Liver (tissue), 5 donors: Measurements from ENCODE around the gene DPP7. TPM values are rescaled to one million over a fixed set of nuclear protein-coding genes. Genes with fewer than 3 reads are reported as not detected.

ENCODE experiments used
- polyA plus RNA-seq, 2 donors: library from polyadenylated mRNA; stranded (reverse) in 1 of 2; unstranded in 1 of 2; fragments of 200-250 nt in 1 of 2; fragments of >200 nt in 1 of 2; fragmentation: Nextera tagmentation in 1 of 2; extraction: Ambion mirVana in 1 of 2; gene quantifications; one replicate each; pipeline versions ENCODE4 v1.2.1 to v1.2.3, GENCODE V29; 2013 to 2015
- small RNA-seq: library from RNA; depleted of rRNA; stranded (forward); fragments of <200 nt; gene quantifications from one replicate; pipeline ENCODE3, GENCODE V24; 2014
- total RNA-seq, 2 donors: library from RNA; depleted of rRNA; stranded (reverse); fragments of >200 nt; gene quantifications; one replicate each; pipeline ENCODE4 v1.2.3, GENCODE V29; 2014
- donor health status: healthy.
- donor health status: healthy.
- donor health status: healthy.

The DPP7 gene
- total and polyA plus RNA-seq, 4 donors = 25.0 to 71.1 (median 50.7) TPM

Small RNAs within 50 kb of the gene (small RNA-seq; reads per million reads assigned to genes)
- gene RF00153 = not detected

Other genes with a start within 250 kb of the DPP7 start
Only the 30 nearest of the 33 such genes appear.
- gene FBXW5, start 170.0 kb downstream of the DPP7 start, total RNA-seq = 100 to 1,000 TPM in 1 of 2 donors, 10 to 100 TPM in 1; 64.0 to 163 TPM
- 100 to 1,000 TPM in 1 of 2 donors, 10 to 100 TPM in 1; 87.1 to 130 TPM for gene FBXW5, start 170.0 kb downstream of the DPP7 start, polyA plus RNA-seq
- gene C8G, start 169.5 kb downstream of the DPP7 start, total RNA-seq = 100 to 1,000 TPM in 1 of 2 donors, 10 to 100 TPM in 1; 25.1 to 323 TPM
- 1,000 to 10,000 TPM in 1 of 2 donors, 100 to 1,000 TPM in 1; 892 to 1,117 TPM for gene C8G, start 169.5 kb downstream of the DPP7 start, polyA plus RNA-seq
- 1 to 10 TPM; 2.3 to 5.2 TPM for gene LCN12, start 162.5 kb downstream of the DPP7 start, total RNA-seq
- 10 to 100 TPM in 1 of 2 donors, 1 to 10 TPM in 1; 7.3 to 12.2 TPM for gene LCN12, start 162.5 kb downstream of the DPP7 start, polyA plus RNA-seq
- 1 to 10 TPM in 1 of 2 donors, under 1 TPM in 1; 0.23 to 5.4 TPM for gene PTGDS, start 137.2 kb downstream of the DPP7 start, total RNA-seq
- gene PTGDS, start 137.2 kb downstream of the DPP7 start, polyA plus RNA-seq = 10 to 100 TPM in 1 of 2 donors, 1 to 10 TPM in 1; 7.4 to 15.2 TPM
- gene LCNL1, start 131.7 kb downstream of the DPP7 start, total RNA-seq = under 1 TPM in 1 of 2 donors, not detected in 1; 0.08 TPM
- under 1 TPM in 1 of 2 donors, not detected in 1; 0.01 TPM for gene LCNL1, start 131.7 kb downstream of the DPP7 start, polyA plus RNA-seq
- 1 to 10 TPM; 7.3 to 9.0 TPM for gene PAXX, start 122.3 kb downstream of the DPP7 start, total RNA-seq
- gene PAXX, start 122.3 kb downstream of the DPP7 start, polyA plus RNA-seq = 10 to 100 TPM; 29.4 to 34.1 TPM
- under 1 TPM; 0.33 to 0.42 TPM for gene CLIC3, start 118.2 kb downstream of the DPP7 start, total RNA-seq
- under 1 TPM; 0.38 to 0.83 TPM for gene CLIC3, start 118.2 kb downstream of the DPP7 start, polyA plus RNA-seq
- gene ABCA2, start 86.5 kb downstream of the DPP7 start, total RNA-seq = 10 to 100 TPM in 1 of 2 donors, 1 to 10 TPM in 1; 2.9 to 15.2 TPM
- gene ABCA2, start 86.5 kb downstream of the DPP7 start, polyA plus RNA-seq = 10 to 100 TPM in 1 of 2 donors, 1 to 10 TPM in 1; 9.5 to 15.1 TPM
- under 1 TPM; 0.37 to 0.67 TPM for gene FUT7, start 82.6 kb downstream of the DPP7 start, total RNA-seq
- gene FUT7, start 82.6 kb downstream of the DPP7 start, polyA plus RNA-seq = under 1 TPM in 1 of 2 donors, not detected in 1; 0.14 TPM
- 1 to 10 TPM; 2.7 to 5.6 TPM for gene NPDC1, start 68.6 kb downstream of the DPP7 start, total RNA-seq
- 10 to 100 TPM in 1 of 2 donors, 1 to 10 TPM in 1; 9.0 to 14.5 TPM for gene NPDC1, start 68.6 kb downstream of the DPP7 start, polyA plus RNA-seq
- under 1 TPM; 0.09 to 0.25 TPM for gene ENTPD2, start 60.7 kb downstream of the DPP7 start, total RNA-seq
- under 1 TPM; 0.17 to 0.40 TPM for gene ENTPD2, start 60.7 kb downstream of the DPP7 start, polyA plus RNA-seq
- 1 to 10 TPM in 1 of 2 donors, under 1 TPM in 1; 0.08 to 1.8 TPM for gene SAPCD2, start 44.2 kb downstream of the DPP7 start, total RNA-seq
- gene SAPCD2, start 44.2 kb downstream of the DPP7 start, polyA plus RNA-seq = under 1 TPM; 0.06 to 0.38 TPM
- 1 to 10 TPM; 1.8 to 2.3 TPM for gene UAP1L1, start 37.2 kb downstream of the DPP7 start, total RNA-seq
- gene UAP1L1, start 37.2 kb downstream of the DPP7 start, polyA plus RNA-seq = 1 to 10 TPM in 1 of 2 donors, under 1 TPM in 1; 0.35 to 1.6 TPM
- gene MAN1B1, start 27.7 kb downstream of the DPP7 start, total RNA-seq = 10 to 100 TPM; 19.9 to 31.8 TPM
- 10 to 100 TPM; 23.2 to 29.7 TPM for gene MAN1B1, start 27.7 kb downstream of the DPP7 start, polyA plus RNA-seq
- gene GRIN1, start 24.4 kb upstream of the DPP7 start, total RNA-seq = not detected
- under 1 TPM in 1 of 2 donors, not detected in 1; 0.05 TPM for gene GRIN1, start 24.4 kb upstream of the DPP7 start, polyA plus RNA-seq
- gene LRRC26, start 55.3 kb upstream of the DPP7 start, total RNA-seq = under 1 TPM in 1 of 2 donors, not detected in 1; 0.17 TPM
- gene LRRC26, start 55.3 kb upstream of the DPP7 start, polyA plus RNA-seq = under 1 TPM in 1 of 2 donors, not detected in 1; 0.09 TPM
- not detected for gene TMEM210, start 57.3 kb upstream of the DPP7 start, total RNA-seq
- gene TMEM210, start 57.3 kb upstream of the DPP7 start, polyA plus RNA-seq = not detected
- 10 to 100 TPM; 19.4 to 32.6 TPM for gene ANAPC2, start 73.8 kb upstream of the DPP7 start, total RNA-seq
- 10 to 100 TPM in 1 of 2 donors, 1 to 10 TPM in 1; 9.3 to 19.9 TPM for gene ANAPC2, start 73.8 kb upstream of the DPP7 start, polyA plus RNA-seq
- gene SSNA1, start 73.9 kb upstream of the DPP7 start, total RNA-seq = 10 to 100 TPM; 29.8 to 37.5 TPM
- gene SSNA1, start 73.9 kb upstream of the DPP7 start, polyA plus RNA-seq = 10 to 100 TPM; 43.1 to 44.2 TPM
- 10 to 100 TPM in 1 of 2 donors, 1 to 10 TPM in 1; 5.4 to 15.8 TPM for gene TPRN, start 86.0 kb upstream of the DPP7 start, total RNA-seq
- 10 to 100 TPM in 1 of 2 donors, 1 to 10 TPM in 1; 6.5 to 20.1 TPM for gene TPRN, start 86.0 kb upstream of the DPP7 start, polyA plus RNA-seq
- gene TMEM203, start 90.9 kb upstream of the DPP7 start, total RNA-seq = 10 to 100 TPM; 19.9 to 21.5 TPM
- 10 to 100 TPM; 21.4 to 27.5 TPM for gene TMEM203, start 90.9 kb upstream of the DPP7 start, polyA plus RNA-seq
- 1 to 10 TPM; 2.9 to 4.7 TPM for gene NDOR1, start 91.0 kb upstream of the DPP7 start, total RNA-seq
- gene NDOR1, start 91.0 kb upstream of the DPP7 start, polyA plus RNA-seq = 1 to 10 TPM; 2.5 to 3.5 TPM
- under 1 TPM; 0.28 to 0.59 TPM for gene RNF208, start 107.5 kb upstream of the DPP7 start, total RNA-seq
- 1 to 10 TPM; 4.6 to 7.1 TPM for gene RNF208, start 107.5 kb upstream of the DPP7 start, polyA plus RNA-seq
- under 1 TPM; 0.14 to 0.25 TPM for gene CYSRT1, start 110.4 kb upstream of the DPP7 start, total RNA-seq
- gene CYSRT1, start 110.4 kb upstream of the DPP7 start, polyA plus RNA-seq = under 1 TPM; 0.15 to 0.50 TPM
- gene RNF224, start 112.8 kb upstream of the DPP7 start, total RNA-seq = not detected
- not detected for gene RNF224, start 112.8 kb upstream of the DPP7 start, polyA plus RNA-seq
- not detected for gene SLC34A3, start 116.2 kb upstream of the DPP7 start, total RNA-seq
- gene SLC34A3, start 116.2 kb upstream of the DPP7 start, polyA plus RNA-seq = not detected
- gene TUBB4B, start 126.6 kb upstream of the DPP7 start, total RNA-seq = 100 to 1,000 TPM; 179 to 191 TPM
- 100 to 1,000 TPM; 173 to 199 TPM for gene TUBB4B, start 126.6 kb upstream of the DPP7 start, polyA plus RNA-seq
- gene STPG3, start 136.6 kb upstream of the DPP7 start, total RNA-seq = not detected
- not detected for gene STPG3, start 136.6 kb upstream of the DPP7 start, polyA plus RNA-seq
- 10 to 100 TPM; 16.5 to 19.7 TPM for gene NELFB, start 140.6 kb upstream of the DPP7 start, total RNA-seq
- gene NELFB, start 140.6 kb upstream of the DPP7 start, polyA plus RNA-seq = 10 to 100 TPM in 1 of 2 donors, 1 to 10 TPM in 1; 4.7 to 24.6 TPM
- 1 to 10 TPM; 5.0 to 5.1 TPM for gene TOR4A, start 163.0 kb upstream of the DPP7 start, total RNA-seq
- 1 to 10 TPM in 1 of 2 donors, under 1 TPM in 1; 0.35 to 3.6 TPM for gene TOR4A, start 163.0 kb upstream of the DPP7 start, polyA plus RNA-seq